ENCODE measurements around the gene SH3BP1.

DNA sequence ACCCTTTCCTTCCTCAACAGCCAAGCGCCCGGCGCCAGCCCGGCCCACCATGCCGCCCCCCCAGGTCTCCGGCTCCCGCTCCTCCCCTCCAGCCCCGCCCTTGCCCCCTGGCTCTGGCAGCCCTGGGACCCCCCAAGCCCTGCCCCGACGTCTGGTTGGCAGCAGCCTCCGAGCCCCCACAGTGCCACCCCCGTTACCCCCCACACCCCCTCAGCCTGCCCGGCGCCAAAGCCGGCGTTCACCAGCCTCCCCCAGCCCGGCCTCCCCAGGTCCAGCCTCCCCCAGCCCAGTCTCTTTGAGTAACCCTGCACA lies 15.7 kb downstream of the SH3BP1 start:
- TF ChIP-seq EZH2 (IDR thresholded peaks at IDR 0.05; ENCODE audit: borderline replicate concordance, low read depth, low read length) (no peak), KLF10 (CRISPR knock-in tag; IDR thresholded peaks at IDR 0.05) (no peak)
- TF ChIP-seq, protein P1, sequence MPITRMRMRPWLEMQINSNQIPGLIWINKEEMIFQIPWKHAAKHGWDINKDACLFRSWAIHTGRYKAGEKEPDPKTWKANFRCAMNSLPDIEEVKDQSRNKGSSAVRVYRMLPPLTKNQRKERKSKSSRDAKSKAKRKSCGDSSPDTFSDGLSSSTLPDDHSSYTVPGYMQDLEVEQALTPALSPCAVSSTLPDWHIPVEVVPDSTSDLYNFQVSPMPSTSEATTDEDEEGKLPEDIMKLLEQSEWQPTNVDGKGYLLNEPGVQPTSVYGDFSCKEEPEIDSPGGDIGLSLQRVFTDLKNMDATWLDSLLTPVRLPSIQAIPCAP (CRISPR knock-in tag; IDR thresholded peaks at IDR 0.05; ENCODE audit: borderline replicate concordance), result no peak
- TF ChIP-seq, protein P2, sequence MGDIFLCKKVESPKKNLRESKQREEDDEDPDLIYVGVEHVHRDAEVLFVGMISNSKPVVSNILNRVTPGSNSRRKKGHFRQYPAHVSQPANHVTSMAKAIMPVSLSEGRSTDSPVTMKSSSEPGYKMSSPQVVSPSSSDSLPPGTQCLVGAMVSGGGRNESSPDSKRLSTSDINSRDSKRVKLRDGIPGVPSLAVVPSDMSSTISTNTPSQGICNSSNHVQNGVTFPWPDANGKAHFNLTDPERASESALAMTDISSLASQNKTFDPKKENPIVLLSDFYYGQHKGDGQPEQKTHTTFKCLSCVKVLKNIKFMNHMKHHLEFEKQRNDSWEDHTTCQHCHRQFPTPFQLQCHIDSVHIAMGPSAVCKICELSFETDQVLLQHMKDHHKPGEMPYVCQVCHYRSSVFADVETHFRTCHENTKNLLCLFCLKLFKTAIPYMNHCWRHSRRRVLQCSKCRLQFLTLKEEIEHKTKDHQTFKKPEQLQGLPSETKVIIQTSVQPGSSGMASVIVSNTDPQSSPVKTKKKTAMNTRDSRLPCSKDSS (IDR thresholded peaks at IDR 0.05; ENCODE audit: low read depth, partially characterized antibody), result no peak
